Retinal pigment epithelial cell (primary cell): ENCODE data around the gene LSM6.

Experiments
- DNase-seq: peaks from one replicate; pipeline ENCODE4 v3.0.0-alpha.2; 2010; ENCODE audit warnings: low read depth
- H3K4me3 ChIP-seq: 2 replicates; pipeline ENCODE4 v1.5.1; 2011; ENCODE audit warnings: mild to moderate bottlenecking, low read length, control low read depth, moderate library complexity
- CTCF ChIP-seq: conservative IDR thresholded peaks from 2 replicates; pipeline ENCODE4 v1.5.1; 2011; ENCODE audit warnings: low read depth, low read length, control low read depth, inconsistent platforms

The LSM6 gene

GRCh38 chr4:146229406-146229805 is 53.9 kb downstream of the LSM6 start:
- no peak for TF ChIP-seq CTCF
- DNase-seq: no peak
- H3K4me3 ChIP-seq: no peak overlapping the region

DNA sequence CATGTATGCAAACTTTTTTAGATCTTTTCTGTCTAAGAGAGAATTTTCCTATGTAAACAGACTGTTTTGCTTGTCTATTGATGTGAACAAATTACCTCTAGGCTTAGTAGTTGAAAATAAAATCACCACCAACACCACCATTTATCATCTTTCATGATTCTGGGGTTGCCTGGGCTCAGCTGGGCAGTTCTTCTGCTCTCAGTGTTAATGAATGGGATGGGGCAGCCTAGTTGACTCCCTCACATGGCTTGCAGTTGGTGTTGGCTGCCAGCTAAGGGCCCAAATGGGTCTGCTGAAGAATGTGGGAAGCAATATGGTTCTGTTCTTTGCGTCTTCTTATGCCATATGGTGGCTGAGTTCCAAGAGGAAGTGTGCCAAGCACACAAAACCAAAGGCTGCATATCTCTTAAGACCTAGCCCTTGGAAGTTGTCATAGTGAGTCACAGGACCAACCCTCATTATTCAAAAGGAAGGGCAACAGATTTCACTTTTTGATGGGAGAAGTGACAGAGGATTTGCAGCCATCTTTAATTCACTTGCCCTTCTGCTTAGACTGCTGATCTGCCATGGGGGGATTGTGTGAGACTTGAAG is 56.7 kb downstream of the LSM6 start:
- TF ChIP-seq CTCF: no peak
- DNase-seq: no peak
- no peak overlapping the region for H3K4me3 ChIP-seq

DNA sequence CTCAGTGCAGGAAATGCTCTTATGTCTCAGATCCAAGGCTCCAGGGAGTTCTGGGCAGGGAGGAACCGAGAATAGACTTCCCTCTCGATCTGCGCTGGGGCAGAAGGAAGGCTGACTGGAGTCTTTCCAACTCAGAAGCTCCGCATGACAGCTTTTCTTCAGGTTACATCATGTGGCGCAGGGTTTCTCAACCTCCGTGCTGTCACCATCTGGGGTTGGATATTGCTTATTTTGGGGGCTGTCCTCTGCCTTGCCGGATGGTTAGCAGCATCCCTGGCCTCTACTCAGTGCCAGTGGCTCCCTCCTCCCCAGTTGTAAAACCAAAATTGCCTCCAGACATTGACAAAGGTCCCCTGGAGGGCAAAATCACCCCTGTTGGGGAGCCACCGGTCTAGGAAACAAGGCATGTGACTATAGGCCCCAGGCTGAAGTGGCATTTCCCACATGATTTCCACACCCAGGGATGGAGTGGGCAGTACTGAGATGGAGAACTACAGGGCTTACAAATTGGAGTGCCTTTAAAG is 60.2 kb downstream of the LSM6 start:
- TF ChIP-seq CTCF: no peak
- no peak overlapping the region for H3K4me3 ChIP-seq
- no peak for DNase-seq

- no peak for DNase-seq
- TF ChIP-seq CTCF: no peak
- H3K4me3 ChIP-seq: no peak overlapping the region
Measured at GRCh38 chr4:146236216-146236615, 60.7 kb downstream of the LSM6 start.

GRCh38 chr4:146237092-146237491 is 61.6 kb downstream of the LSM6 start:
- no peak overlapping the region for H3K4me3 ChIP-seq
- no peak for TF ChIP-seq CTCF
- no peak for DNase-seq

- DNase-seq: no peak
- no peak for TF ChIP-seq CTCF
- no peak overlapping the region for H3K4me3 ChIP-seq
Measured at GRCh38 chr4:146238107-146238506, 62.6 kb downstream of the LSM6 start.
